ENCODE measurements around the gene CELA1. TPM values are rescaled to one million over a fixed set of nuclear protein-coding genes. Genes with fewer than 3 reads are reported as not detected.

Gene CELA1
- total RNA-seq, 1 experiment from 2014 or later, result not detected

GRCh38 chr12:51364001-51364400 is 17.5 kb upstream of the CELA1 start:
- H2AK5ac ChIP-seq (ENCODE audit: insufficient read length, low read length), result no peak overlapping the region
- Mint-ChIP-seq H3K36me3 (ENCODE audit: insufficient read depth in 1 of 3, low read depth in 3 of 3) (peaks cover 0 to 19% (median 16%) of the 10 kb centered on the region in 3 experiments; a peak in 4 of 7 replicates), H3K9me3 (no peaks in the 10 kb centered on the region), H3K4me3 (no peak overlapping the region), H3K4me1 (peaks cover 3 to 11% of the 10 kb centered on the region in 2 experiments; a peak in 3 of 4 replicates), H3K27ac (no peak overlapping the region), H3K27me3 (ENCODE audit: low read depth) (no peaks in the 10 kb centered on the region)
- no peak overlapping the region for H4K5ac ChIP-seq (ENCODE audit: insufficient read length, low read depth, low read length)
- H3K4me2 ChIP-seq (ENCODE audit: insufficient read depth, insufficient read length, low read length), result no peak overlapping the region
- no peaks in the 10 kb centered on the region for H3K27me3 ChIP-seq (ENCODE audit: insufficient read depth, low read length)
- H4K8ac ChIP-seq (replicated peaks; ENCODE audit: insufficient read length, low read depth, low read length), result no peak overlapping the region
- TF ChIP-seq, protein P1, sequence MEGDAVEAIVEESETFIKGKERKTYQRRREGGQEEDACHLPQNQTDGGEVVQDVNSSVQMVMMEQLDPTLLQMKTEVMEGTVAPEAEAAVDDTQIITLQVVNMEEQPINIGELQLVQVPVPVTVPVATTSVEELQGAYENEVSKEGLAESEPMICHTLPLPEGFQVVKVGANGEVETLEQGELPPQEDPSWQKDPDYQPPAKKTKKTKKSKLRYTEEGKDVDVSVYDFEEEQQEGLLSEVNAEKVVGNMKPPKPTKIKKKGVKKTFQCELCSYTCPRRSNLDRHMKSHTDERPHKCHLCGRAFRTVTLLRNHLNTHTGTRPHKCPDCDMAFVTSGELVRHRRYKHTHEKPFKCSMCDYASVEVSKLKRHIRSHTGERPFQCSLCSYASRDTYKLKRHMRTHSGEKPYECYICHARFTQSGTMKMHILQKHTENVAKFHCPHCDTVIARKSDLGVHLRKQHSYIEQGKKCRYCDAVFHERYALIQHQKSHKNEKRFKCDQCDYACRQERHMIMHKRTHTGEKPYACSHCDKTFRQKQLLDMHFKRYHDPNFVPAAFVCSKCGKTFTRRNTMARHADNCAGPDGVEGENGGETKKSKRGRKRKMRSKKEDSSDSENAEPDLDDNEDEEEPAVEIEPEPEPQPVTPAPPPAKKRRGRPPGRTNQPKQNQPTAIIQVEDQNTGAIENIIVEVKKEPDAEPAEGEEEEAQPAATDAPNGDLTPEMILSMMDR (conservative IDR thresholded peaks at IDR 0.05), result no peak
- no peak overlapping the region for H2BK120ac ChIP-seq (ENCODE audit: low read depth, low read length, poor library complexity, severe bottlenecking)
- H3K79me1 ChIP-seq (ENCODE audit: insufficient read depth, low read depth, low read length, poor library complexity, severe bottlenecking), result no peaks in the 10 kb centered on the region
- H4K20me1 ChIP-seq (ENCODE audit: control insufficient read depth, insufficient read depth, insufficient read length), result no peaks in the 10 kb centered on the region
- H2AFZ ChIP-seq (ENCODE audit: low read length), result no peak overlapping the region
- H2BK15ac ChIP-seq (ENCODE audit: low read depth, low read length), result no peak overlapping the region
- H3K23me2 ChIP-seq (ENCODE audit: insufficient read length, low read depth, low read length, poor library complexity, severe bottlenecking), result no peaks in the 10 kb centered on the region
- no peak overlapping the region for H2BK20ac ChIP-seq (ENCODE audit: low read depth, low read length, poor library complexity, severe bottlenecking)
- no peak overlapping the region for H2BK12ac ChIP-seq (ENCODE audit: insufficient read length, low read depth, low read length)
- no peak overlapping the region for H2BK5ac ChIP-seq (ENCODE audit: insufficient read length, low read length)
- no peak for DNase-seq
- no peak overlapping the region for H3K9ac ChIP-seq (ENCODE audit: extremely low read depth, insufficient read length, low read length)
- H3K56ac ChIP-seq (ENCODE audit: insufficient read length, low read depth, low read length), result no peak overlapping the region
- H3K4me1 ChIP-seq (ENCODE audit: insufficient read depth, low read length), result no peaks in the 10 kb centered on the region
- no peak overlapping the region; the same call in 1 of the 2 replicates for H3K14ac ChIP-seq (ENCODE audit: insufficient read depth, low read length)
- no peaks in the 10 kb centered on the region for H3K9me3 ChIP-seq (ENCODE audit: control insufficient read depth, low read depth, low read length)
- H3K27ac ChIP-seq (ENCODE audit: insufficient read length, low read depth, low read length), result no peak overlapping the region
- H3K4ac ChIP-seq (ENCODE audit: low read depth, low read length), result no peak overlapping the region
- no peak overlapping the region for H3T11ph ChIP-seq (ENCODE audit: low read length)
- H3K18ac ChIP-seq (ENCODE audit: insufficient read length, low read depth, low read length), result no peak overlapping the region
- no peak overlapping the region for H3K23ac ChIP-seq (ENCODE audit: insufficient read length, low read depth, low read length)
- H4K91ac ChIP-seq (ENCODE audit: insufficient read length, low read depth, low read length), result no peak overlapping the region
- WGBS (ENCODE audit: extremely low coverage, insufficient read length, low lambda C conversion rate), result no CpG with 5 or more reads among the region's 11 CpGs
- H3K79me2 ChIP-seq (ENCODE audit: insufficient read depth, low read length), result no peaks in the 10 kb centered on the region

Measured in H9 (cell line).